Measurements from ENCODE around the gene C4orf50. TPM values are rescaled to one million over a fixed set of nuclear protein-coding genes. Genes with fewer than 3 reads are reported as not detected.

C4orf50 gene
- total RNA-seq, 1 experiment from 2014 or later, result 0.17 TPM

- H2AFZ ChIP-seq (ENCODE audit: low read length), result no peak overlapping the region
- H3K27me3 ChIP-seq (ENCODE audit: insufficient read depth, low read length), result peaks cover 18% of the 10 kb centered on the region; the same call in 1 of the 2 replicates
- peak overlapping the region in 2 of 3 experiments; percentile 83 to 92; a peak in 4 of 7 replicates for H3K27ac Mint-ChIP-seq
These were observed 128.0 kb downstream of the C4orf50 start for GRCh38 chr4:5890063-5890727.

More at GRCh38 chr4:5890063-5890727, 128.0 kb downstream of the C4orf50 start:
- Mint-ChIP-seq H3K4me1 (peaks cover 40 to 51% of the 10 kb centered on the region in 2 experiments), H3K27me3 (ENCODE audit: low read depth) (peaks cover 57% of the 10 kb centered on the region), H3K36me3 (ENCODE audit: insufficient read depth in 1 of 3, low read depth in 3 of 3) (no peaks in the 10 kb centered on the region; a peak in 1 of 7 replicates), H3K4me3 (peak overlapping the region; percentile 68 to 84), H3K9me3 (peaks cover 0 to 8% of the 10 kb centered on the region in 2 experiments; a peak in 1 of 5 replicates)
- Histone ChIP-seq H4K20me1 (ENCODE audit: control insufficient read depth, insufficient read depth, insufficient read length) (no peaks in the 10 kb centered on the region), H2BK12ac (ENCODE audit: insufficient read length, low read depth, low read length) (no peak overlapping the region), H3K4ac (ENCODE audit: low read depth, low read length) (no peak overlapping the region), H3K27ac (ENCODE audit: insufficient read length, low read depth, low read length) (no peak overlapping the region), H3K14ac (ENCODE audit: insufficient read depth, low read length) (no peak overlapping the region; the same call in 1 of the 2 replicates), H3K4me2 (ENCODE audit: insufficient read depth, insufficient read length, low read length) (peak overlapping the region; percentile 82), H3K79me2 (ENCODE audit: insufficient read depth, low read length) (peaks cover 12% of the 10 kb centered on the region; the same call in 1 of the 2 replicates), H3K9ac (ENCODE audit: extremely low read depth, insufficient read length, low read length) (no peak overlapping the region), H2BK5ac (ENCODE audit: insufficient read length, low read length) (no peak overlapping the region), H2BK20ac (ENCODE audit: low read depth, low read length, poor library complexity, severe bottlenecking) (no peak overlapping the region), H3K56ac (ENCODE audit: insufficient read length, low read depth, low read length) (no peak overlapping the region), H4K5ac (ENCODE audit: insufficient read length, low read depth, low read length) (no peak overlapping the region), H3K9me3 (ENCODE audit: control insufficient read depth, low read depth, low read length) (no peaks in the 10 kb centered on the region), H3K79me1 (ENCODE audit: insufficient read depth, low read depth, low read length, poor library complexity, severe bottlenecking) (peaks cover 3% of the 10 kb centered on the region), H3K4me1 (ENCODE audit: insufficient read depth, low read length) (peaks cover 2% of the 10 kb centered on the region; the same call in 1 of the 2 replicates), H2BK120ac (ENCODE audit: low read depth, low read length, poor library complexity, severe bottlenecking) (no peak overlapping the region), H3K23ac (ENCODE audit: insufficient read length, low read depth, low read length) (no peak overlapping the region), H3K23me2 (ENCODE audit: insufficient read length, low read depth, low read length, poor library complexity, severe bottlenecking) (peaks cover 20% of the 10 kb centered on the region), H4K91ac (ENCODE audit: insufficient read length, low read depth, low read length) (no peak overlapping the region), H2BK15ac (ENCODE audit: low read depth, low read length) (no peak overlapping the region), H3K18ac (ENCODE audit: insufficient read length, low read depth, low read length) (no peak overlapping the region), H3T11ph (ENCODE audit: low read length) (no peak overlapping the region), H4K8ac (replicated peaks; ENCODE audit: insufficient read length, low read depth, low read length) (no peak overlapping the region), H2AK5ac (ENCODE audit: insufficient read length, low read length) (no peak overlapping the region)
- WGBS (ENCODE audit: extremely low coverage, insufficient read length, low lambda C conversion rate), result no CpG with 5 or more reads among the region's 41 CpGs
- no peak for TF ChIP-seq CTCF (conservative IDR thresholded peaks at IDR 0.05)
- peak; percentile 97 for DNase-seq

Data from H9 (cell line).